Fibroblast of skin of left quadriceps (primary cell): ENCODE results near the gene GBP4.

Source experiments
- DNase-seq, 2 experiments: peaks; one replicate each; pipeline ENCODE4 v3.0.0-alpha.2; 2013; ENCODE audit warnings: low read depth in 2 of 2

Gene GBP4

GRCh38 chr1:89171067-89171438 is 27.7 kb downstream of the GBP4 start:
- no peak for DNase-seq

GRCh38 chr1:89170170-89171066 is 28.3 kb downstream of the GBP4 start:
- DNase-seq: no peak

- DNase-seq: no peak
These were observed 29.6 kb downstream of the GBP4 start for GRCh38 chr1:89169166-89169565.

- DNase-seq: no peak
These were observed 31.0 kb downstream of the GBP4 start for GRCh38 chr1:89167590-89168230.

GRCh38 chr1:89166705-89167104 is 32.0 kb downstream of the GBP4 start:
- no peak for DNase-seq

GRCh38 chr1:89165811-89166210 is 32.9 kb downstream of the GBP4 start:
- DNase-seq: no peak

- no peak for DNase-seq
These were observed 47.7 kb downstream of the GBP4 start for GRCh38 chr1:89151047-89151446.

GRCh38 chr1:89149976-89150375 is 48.8 kb downstream of the GBP4 start:
- DNase-seq: no peak

GRCh38 chr1:89149229-89149628 is 49.5 kb downstream of the GBP4 start:
- DNase-seq: no peak

- DNase-seq: no peak
These were observed 50.8 kb downstream of the GBP4 start for GRCh38 chr1:89147678-89148658.

- DNase-seq: no peak
These were observed 52.0 kb downstream of the GBP4 start for GRCh38 chr1:89146721-89147120.

- DNase-seq: no peak
These were observed 55.3 kb downstream of the GBP4 start for GRCh38 chr1:89143484-89143883.

GRCh38 chr1:89142160-89142559 is 56.6 kb downstream of the GBP4 start:
- no peak for DNase-seq

GRCh38 chr1:89133747-89134146 is 65.0 kb downstream of the GBP4 start:
- DNase-seq: no peak
